ENCODE results near the gene CRIP3.

Gene CRIP3

DNA sequence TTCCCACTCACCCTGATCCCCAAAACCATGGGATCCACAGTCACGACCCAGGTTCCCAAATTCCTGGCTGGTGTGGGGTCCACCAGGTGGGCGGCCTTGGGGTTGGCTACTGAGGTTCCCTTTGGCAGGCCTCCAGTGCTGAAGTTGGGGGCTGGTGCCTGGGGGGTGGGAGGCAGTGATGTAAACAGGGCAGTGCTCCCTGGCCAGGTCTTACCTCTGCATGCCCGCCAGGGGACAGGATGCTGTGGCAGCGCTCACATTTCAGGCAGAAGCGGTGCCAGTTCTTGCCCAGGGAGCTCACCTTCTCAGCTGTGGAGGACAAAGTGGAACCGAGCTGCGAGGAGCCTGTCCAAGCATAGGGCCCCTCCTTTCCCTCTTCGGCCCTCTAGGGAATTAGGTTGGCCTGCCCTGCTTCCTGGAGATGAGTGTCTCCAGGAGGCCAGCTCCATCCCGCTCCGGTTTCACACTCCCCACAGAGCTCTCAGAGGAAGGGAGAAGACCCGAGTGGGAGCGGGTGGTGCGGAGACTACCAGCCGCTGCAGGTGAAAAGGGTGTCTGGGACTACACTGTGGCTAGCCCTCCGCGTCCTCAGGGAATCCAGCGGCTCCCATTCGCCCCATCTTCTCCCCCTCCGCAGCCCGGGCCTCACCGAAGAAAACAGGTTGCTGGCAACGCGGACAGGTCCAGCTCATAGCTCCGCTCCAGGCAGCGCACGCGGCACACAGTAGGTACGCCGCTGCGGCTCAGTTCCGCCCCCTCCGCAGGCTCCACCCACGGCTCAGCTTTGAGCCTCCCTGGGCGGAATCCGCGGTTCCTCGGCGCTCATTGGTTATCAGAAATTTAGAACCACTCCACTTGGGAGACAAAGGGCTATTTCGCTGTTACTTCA lies at the start of gene CRIP3 (continued):
- TF ChIP-seq, protein P1, sequence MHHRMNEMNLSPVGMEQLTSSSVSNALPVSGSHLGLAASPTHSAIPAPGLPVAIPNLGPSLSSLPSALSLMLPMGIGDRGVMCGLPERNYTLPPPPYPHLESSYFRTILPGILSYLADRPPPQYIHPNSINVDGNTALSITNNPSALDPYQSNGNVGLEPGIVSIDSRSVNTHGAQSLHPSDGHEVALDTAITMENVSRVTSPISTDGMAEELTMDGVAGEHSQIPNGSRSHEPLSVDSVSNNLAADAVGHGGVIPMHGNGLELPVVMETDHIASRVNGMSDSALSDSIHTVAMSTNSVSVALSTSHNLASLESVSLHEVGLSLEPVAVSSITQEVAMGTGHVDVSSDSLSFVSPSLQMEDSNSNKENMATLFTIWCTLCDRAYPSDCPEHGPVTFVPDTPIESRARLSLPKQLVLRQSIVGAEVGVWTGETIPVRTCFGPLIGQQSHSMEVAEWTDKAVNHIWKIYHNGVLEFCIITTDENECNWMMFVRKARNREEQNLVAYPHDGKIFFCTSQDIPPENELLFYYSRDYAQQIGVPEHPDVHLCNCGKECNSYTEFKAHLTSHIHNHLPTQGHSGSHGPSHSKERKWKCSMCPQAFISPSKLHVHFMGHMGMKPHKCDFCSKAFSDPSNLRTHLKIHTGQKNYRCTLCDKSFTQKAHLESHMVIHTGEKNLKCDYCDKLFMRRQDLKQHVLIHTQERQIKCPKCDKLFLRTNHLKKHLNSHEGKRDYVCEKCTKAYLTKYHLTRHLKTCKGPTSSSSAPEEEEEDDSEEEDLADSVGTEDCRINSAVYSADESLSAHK (tag by site-specific recombination; IDR thresholded peaks at IDR 0.05): peak; percentile 71; the same call in 1 of the 2 replicates
- TF ChIP-seq RBAK (tag by site-specific recombination; IDR thresholded peaks at IDR 0.05) (no peak), ZNF76 (tag by site-specific recombination; IDR thresholded peaks at IDR 0.05; ENCODE audit: borderline replicate concordance, low read depth) (no peak), ZEB2 (tag by site-specific recombination; IDR thresholded peaks at IDR 0.05) (peak; percentile 40; the same call in 1 of the 2 replicates), ZNF701 (tag by site-specific recombination; IDR thresholded peaks at IDR 0.05) (no peak), ZNF24 (tag by site-specific recombination; IDR thresholded peaks at IDR 0.05) (peak; percentile 73; the same call in 1 of the 2 replicates), ZNF211 (tag by site-specific recombination; IDR thresholded peaks at IDR 0.05; ENCODE audit: low read depth) (no peak), WT1 (tag by site-specific recombination; IDR thresholded peaks at IDR 0.05) (0 out of 2 replicates have a peak, but pooled peaks have one; percentile 37), ZNF155 (tag by site-specific recombination; IDR thresholded peaks at IDR 0.05) (no peak), ZNF626 (tag by site-specific recombination; IDR thresholded peaks at IDR 0.05) (no peak), SCRT2 (tag by site-specific recombination; IDR thresholded peaks at IDR 0.05) (peak; percentile 51; the same call in 1 of the 2 replicates), GLI2 (tag by site-specific recombination; IDR thresholded peaks at IDR 0.05; ENCODE audit: borderline replicate concordance, low read depth) (no peak), ZNF324 (tag by site-specific recombination; IDR thresholded peaks at IDR 0.05) (no peak), ZNF670 (tag by site-specific recombination; IDR thresholded peaks at IDR 0.05; ENCODE audit: low read depth) (no peak), ZNF600 (tag by site-specific recombination; IDR thresholded peaks at IDR 0.05) (peak; percentile 93), ZNF146 (tag by site-specific recombination; IDR thresholded peaks at IDR 0.05) (no peak), OVOL3 (tag by site-specific recombination; IDR thresholded peaks at IDR 0.05) (no peak)
- TF ChIP-seq, protein P2, sequence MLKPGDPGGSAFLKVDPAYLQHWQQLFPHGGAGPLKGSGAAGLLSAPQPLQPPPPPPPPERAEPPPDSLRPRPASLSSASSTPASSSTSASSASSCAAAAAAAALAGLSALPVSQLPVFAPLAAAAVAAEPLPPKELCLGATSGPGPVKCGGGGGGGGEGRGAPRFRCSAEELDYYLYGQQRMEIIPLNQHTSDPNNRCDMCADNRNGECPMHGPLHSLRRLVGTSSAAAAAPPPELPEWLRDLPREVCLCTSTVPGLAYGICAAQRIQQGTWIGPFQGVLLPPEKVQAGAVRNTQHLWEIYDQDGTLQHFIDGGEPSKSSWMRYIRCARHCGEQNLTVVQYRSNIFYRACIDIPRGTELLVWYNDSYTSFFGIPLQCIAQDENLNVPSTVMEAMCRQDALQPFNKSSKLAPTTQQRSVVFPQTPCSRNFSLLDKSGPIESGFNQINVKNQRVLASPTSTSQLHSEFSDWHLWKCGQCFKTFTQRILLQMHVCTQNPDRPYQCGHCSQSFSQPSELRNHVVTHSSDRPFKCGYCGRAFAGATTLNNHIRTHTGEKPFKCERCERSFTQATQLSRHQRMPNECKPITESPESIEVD (tag by site-specific recombination; IDR thresholded peaks at IDR 0.05): no peak
- TF ChIP-seq, protein P3, sequence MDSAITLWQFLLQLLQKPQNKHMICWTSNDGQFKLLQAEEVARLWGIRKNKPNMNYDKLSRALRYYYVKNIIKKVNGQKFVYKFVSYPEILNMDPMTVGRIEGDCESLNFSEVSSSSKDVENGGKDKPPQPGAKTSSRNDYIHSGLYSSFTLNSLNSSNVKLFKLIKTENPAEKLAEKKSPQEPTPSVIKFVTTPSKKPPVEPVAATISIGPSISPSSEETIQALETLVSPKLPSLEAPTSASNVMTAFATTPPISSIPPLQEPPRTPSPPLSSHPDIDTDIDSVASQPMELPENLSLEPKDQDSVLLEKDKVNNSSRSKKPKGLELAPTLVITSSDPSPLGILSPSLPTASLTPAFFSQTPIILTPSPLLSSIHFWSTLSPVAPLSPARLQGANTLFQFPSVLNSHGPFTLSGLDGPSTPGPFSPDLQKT (IDR thresholded peaks at IDR 0.05; ENCODE audit: borderline replicate concordance, low read depth, low read length): no peak
- TF ChIP-seq, protein P4, sequence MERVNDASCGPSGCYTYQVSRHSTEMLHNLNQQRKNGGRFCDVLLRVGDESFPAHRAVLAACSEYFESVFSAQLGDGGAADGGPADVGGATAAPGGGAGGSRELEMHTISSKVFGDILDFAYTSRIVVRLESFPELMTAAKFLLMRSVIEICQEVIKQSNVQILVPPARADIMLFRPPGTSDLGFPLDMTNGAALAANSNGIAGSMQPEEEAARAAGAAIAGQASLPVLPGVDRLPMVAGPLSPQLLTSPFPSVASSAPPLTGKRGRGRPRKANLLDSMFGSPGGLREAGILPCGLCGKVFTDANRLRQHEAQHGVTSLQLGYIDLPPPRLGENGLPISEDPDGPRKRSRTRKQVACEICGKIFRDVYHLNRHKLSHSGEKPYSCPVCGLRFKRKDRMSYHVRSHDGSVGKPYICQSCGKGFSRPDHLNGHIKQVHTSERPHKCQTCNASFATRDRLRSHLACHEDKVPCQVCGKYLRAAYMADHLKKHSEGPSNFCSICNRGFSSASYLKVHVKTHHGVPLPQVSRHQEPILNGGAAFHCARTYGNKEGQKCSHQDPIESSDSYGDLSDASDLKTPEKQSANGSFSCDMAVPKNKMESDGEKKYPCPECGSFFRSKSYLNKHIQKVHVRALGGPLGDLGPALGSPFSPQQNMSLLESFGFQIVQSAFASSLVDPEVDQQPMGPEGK (tag by site-specific recombination; IDR thresholded peaks at IDR 0.05): peak; percentile 33
- TF ChIP-seq, protein P5, sequence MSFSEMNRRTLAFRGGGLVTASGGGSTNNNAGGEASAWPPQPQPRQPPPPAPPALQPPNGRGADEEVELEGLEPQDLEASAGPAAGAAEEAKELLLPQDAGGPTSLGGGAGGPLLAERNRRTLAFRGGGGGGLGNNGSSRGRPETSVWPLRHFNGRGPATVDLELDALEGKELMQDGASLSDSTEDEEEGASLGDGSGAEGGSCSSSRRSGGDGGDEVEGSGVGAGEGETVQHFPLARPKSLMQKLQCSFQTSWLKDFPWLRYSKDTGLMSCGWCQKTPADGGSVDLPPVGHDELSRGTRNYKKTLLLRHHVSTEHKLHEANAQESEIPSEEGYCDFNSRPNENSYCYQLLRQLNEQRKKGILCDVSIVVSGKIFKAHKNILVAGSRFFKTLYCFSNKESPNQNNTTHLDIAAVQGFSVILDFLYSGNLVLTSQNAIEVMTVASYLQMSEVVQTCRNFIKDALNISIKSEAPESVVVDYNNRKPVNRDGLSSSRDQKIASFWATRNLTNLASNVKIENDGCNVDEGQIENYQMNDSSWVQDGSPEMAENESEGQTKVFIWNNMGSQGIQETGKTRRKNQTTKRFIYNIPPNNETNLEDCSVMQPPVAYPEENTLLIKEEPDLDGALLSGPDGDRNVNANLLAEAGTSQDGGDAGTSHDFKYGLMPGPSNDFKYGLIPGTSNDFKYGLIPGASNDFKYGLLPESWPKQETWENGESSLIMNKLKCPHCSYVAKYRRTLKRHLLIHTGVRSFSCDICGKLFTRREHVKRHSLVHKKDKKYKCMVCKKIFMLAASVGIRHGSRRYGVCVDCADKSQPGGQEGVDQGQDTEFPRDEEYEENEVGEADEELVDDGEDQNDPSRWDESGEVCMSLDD (tag by site-specific recombination; IDR thresholded peaks at IDR 0.05): no peak
- TF ChIP-seq, protein P6, sequence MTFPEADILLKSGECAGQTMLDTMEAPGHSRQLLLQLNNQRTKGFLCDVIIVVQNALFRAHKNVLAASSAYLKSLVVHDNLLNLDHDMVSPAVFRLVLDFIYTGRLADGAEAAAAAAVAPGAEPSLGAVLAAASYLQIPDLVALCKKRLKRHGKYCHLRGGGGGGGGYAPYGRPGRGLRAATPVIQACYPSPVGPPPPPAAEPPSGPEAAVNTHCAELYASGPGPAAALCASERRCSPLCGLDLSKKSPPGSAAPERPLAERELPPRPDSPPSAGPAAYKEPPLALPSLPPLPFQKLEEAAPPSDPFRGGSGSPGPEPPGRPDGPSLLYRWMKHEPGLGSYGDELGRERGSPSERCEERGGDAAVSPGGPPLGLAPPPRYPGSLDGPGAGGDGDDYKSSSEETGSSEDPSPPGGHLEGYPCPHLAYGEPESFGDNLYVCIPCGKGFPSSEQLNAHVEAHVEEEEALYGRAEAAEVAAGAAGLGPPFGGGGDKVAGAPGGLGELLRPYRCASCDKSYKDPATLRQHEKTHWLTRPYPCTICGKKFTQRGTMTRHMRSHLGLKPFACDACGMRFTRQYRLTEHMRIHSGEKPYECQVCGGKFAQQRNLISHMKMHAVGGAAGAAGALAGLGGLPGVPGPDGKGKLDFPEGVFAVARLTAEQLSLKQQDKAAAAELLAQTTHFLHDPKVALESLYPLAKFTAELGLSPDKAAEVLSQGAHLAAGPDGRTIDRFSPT (tag by site-specific recombination; IDR thresholded peaks at IDR 0.05): no peak
- TF ChIP-seq, protein P7, sequence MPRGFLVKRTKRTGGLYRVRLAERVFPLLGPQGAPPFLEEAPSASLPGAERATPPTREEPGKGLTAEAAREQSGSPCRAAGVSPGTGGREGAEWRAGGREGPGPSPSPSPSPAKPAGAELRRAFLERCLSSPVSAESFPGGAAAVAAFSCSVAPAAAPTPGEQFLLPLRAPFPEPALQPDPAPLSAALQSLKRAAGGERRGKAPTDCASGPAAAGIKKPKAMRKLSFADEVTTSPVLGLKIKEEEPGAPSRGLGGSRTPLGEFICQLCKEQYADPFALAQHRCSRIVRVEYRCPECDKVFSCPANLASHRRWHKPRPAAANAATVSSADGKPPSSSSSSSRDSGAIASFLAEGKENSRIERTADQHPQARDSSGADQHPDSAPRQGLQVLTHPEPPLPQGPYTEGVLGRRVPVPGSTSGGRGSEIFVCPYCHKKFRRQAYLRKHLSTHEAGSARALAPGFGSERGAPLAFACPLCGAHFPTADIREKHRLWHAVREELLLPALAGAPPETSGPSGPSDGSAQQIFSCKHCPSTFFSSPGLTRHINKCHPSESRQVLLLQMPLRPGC (tag by site-specific recombination; IDR thresholded peaks at IDR 0.05): peak; percentile 28; the same call in 1 of the 2 replicates
